Measurements from ENCODE around the gene EIF1.

DNA sequence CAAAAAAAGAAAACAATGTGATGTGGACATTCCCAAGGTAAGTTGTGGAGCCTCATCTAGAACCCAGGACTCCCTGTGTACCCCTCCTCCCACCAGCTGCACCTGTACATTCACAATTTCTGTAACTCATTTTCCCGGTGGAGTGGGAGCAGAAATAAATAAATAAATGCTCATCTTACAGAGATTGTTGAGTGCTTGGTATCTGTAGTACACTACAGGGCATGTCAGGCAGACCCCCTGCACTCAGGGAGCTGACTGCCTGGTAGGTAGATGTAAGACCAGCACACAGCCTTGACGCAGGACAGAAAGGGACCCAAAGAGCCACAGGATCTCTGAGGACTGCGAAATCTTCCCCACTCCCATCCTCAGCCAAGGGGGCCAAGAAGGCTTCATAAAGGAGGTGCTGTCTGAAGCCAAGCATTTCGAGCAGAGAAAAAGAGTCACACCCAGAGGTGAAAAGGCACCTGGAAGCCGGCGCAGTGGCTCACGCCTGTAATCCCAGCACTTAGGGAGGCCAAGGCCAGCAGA is 6.5 kb downstream of the EIF1 start:
- TF ChIP-seq, protein P1, sequence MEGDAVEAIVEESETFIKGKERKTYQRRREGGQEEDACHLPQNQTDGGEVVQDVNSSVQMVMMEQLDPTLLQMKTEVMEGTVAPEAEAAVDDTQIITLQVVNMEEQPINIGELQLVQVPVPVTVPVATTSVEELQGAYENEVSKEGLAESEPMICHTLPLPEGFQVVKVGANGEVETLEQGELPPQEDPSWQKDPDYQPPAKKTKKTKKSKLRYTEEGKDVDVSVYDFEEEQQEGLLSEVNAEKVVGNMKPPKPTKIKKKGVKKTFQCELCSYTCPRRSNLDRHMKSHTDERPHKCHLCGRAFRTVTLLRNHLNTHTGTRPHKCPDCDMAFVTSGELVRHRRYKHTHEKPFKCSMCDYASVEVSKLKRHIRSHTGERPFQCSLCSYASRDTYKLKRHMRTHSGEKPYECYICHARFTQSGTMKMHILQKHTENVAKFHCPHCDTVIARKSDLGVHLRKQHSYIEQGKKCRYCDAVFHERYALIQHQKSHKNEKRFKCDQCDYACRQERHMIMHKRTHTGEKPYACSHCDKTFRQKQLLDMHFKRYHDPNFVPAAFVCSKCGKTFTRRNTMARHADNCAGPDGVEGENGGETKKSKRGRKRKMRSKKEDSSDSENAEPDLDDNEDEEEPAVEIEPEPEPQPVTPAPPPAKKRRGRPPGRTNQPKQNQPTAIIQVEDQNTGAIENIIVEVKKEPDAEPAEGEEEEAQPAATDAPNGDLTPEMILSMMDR (IDR thresholded peaks at IDR 0.05 in 4 of 5, conservative IDR thresholded peaks at IDR 0.05 in 1 of 5): no peak
- TF ChIP-seq POLR2A (IDR thresholded peaks at IDR 0.05): no peak

Measured in gastrocnemius medialis (tissue), 4 donors.